Activated T-cell treated with anti-CD3 and anti-CD28 coated beads for 24 hours (primary cell): ENCODE data around the gene KIF5C.

Source experiments
- DNase-seq: peaks from one replicate; pipeline ENCODE4 v3.0.0-alpha.2; 2020; ENCODE audit warnings: low read depth

Gene KIF5C

DNA sequence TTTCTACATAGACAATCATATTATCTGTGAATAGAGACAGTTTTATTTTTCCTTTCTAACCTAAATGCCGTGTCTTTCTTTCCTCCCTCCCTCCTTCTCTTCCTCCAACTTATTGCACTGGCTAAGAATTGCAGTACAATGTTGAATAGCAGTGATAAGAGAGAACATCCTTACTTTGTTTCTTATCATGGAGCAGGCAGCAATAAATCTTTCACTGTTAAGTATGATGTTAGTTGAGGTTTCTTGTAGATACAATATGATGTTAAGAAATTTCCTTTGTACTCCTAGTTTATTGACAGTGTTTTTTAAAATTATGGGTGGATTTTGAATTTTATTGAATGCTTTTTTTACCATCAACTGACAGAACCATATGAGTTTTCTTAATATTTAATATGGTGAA, 169.5 kb downstream of the KIF5C start:
- DNase-seq: no peak

DNA sequence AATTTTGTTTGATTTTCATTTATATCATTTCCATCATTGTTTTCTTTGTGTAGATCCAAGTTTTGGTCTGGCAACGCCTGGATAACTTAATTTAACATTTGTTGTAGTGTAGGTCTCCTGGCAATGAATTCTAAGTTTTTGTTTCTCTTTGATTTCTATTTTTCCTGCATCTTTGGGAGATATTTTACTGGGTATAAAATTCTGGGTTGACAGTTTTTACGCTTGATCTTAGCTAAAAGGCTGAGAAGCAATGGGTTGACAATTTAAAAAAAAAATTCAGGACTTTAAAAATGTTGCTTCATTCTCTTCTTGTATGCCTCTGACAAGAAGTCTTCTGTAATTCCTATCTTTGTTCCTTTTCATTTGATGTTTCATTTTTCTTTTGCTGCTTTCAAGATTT, 172.1 kb downstream of the KIF5C start:
- no peak for DNase-seq

DNA sequence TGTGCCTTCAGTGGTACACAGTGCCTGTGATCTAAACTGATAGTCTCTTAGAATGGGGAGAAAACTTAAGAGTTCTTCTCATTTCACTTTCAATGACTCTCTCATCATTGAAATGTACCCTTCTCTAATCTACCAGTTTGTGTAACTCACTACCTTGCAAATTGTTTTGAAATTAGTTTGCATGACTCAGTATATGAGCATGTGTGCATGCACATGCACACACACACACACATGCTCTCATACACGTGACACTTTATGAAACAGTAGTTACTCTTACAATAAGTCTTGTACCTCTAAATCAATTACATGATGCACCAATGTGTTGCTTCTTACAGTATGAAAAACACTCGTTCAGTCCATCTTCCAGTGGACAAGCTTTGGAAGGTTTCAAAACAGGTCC, 174.1 kb downstream of the KIF5C start:
- no peak for DNase-seq

DNA sequence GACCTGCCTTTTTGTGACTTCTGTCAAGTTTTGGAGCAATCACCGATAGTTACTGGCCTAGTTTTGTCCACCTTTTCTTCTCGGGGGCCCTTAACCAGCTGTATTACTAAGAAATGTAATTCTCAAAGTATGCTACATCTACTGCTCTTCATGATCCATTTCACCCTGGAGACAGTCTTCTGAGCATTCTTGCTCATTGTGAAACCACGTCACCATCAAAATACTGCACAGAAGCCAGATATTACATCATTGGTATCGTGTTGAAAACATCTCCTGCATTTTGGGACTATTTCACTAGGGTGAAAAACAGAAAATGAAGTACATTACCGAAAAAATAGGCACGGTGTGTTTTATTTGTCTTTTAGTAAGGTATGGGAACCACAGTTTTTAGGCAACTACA, 175.2 kb downstream of the KIF5C start:
- no peak for DNase-seq

DNA sequence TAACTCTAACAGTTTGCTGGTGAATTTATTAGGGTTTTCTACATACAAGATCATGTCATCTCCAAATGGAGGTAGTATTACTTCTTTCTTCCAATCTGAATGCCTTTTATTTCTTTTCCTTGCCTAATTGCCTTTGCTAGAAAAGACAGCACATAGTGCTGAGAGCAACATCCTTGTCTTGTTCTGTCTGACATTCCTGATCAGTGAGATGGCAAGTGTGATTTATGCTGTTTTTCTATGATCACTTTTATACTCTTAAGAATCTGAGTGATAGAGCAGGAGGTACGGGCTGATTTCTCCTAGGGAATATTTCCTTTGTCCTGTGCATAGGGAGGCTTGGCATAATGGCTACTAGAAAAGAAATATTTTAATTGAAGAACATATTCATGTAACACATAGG, 180.7 kb downstream of the KIF5C start:
- no peak for DNase-seq

DNA sequence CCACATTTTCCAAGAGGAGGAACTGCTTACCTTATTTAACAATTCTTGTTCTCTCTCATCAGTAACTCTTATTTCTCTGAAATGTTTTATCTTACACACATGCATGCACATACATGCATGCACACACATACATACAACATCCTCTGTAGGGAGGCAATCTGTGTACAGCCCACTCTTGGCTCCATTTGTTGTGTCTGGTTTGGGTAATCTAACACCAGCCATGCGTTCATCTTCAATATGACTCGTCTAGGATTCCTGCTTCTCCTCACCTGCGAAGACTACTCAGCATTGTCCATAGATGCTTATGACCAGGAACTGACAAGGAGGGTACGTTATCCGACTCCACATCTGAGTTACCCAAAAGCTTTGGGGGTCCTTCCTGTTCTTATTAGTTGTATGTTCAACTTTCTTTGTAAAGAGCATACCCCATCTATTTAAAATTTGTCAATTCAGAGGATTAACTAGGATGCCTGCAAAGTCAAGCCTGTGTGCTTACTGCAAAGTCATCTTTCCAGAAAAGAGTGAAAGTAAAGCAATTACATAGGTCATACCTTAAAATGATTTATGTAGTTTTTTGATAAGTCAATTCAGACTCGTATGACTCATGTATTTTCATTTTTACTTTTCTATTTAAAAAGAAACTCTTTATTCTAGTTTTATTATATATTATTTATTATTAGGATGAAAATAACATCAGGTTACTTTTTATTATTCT, 181.7 kb downstream of the KIF5C start:
- no peak for DNase-seq

DNA sequence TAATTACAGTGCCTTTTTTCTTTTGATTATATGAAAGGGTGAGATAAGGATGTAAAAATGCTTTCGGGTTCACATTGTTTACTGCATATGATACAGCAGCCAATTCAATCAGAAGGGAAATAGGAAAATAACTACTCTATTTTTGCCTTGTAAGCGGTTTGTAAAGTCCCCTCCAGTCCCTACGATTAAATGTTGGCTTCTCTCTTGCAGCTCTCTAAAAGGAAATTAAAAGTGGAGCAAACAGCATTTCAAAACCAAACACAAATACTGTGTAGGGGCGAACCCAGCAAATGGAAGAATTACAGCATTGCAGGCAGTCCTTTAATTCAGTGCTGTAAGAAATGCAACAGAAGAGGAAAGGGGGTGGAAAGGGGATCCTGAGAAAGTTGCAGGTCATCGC, 182.4 kb downstream of the KIF5C start:
- DNase-seq: no peak

DNA sequence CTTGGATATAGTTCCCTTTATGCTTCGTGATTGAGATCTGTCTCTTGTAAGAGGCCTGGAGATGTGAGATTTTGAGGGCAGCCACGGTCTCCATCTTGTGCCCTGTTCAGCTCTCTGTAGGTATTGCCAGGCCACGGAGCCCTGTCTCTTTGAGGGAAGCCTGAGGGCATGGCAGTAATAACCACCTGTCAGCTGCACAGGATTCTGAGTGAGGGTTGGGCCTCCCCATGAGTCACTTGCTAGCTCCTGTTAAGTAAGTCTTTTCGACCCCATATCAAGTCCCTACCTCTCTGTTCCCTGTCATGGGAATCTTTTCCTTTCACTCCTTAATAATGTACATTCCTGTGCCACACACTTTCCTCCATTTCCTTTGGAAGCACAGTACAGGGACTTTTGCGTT, 183.9 kb downstream of the KIF5C start:
- DNase-seq: no peak

DNA sequence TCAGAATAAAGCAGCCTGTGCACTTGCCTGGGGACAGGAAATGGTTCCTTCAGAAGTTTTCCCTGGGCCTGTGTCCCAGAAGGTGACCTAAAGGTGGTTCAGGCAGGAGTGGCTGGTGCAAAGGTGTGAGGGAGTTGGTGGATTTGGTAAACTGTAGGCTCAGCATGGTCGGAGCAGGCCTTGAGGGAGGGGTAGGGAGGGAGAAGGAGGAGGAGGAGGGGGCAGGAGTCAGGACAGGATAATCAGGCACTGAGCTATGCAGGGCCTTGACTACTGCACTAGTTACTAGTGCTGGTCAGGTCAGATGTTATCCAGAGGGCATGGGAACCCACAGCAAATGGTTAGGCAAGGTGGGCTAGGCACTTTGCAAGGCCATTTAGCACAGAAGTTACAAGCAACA, 184.8 kb downstream of the KIF5C start:
- DNase-seq: no peak

DNA sequence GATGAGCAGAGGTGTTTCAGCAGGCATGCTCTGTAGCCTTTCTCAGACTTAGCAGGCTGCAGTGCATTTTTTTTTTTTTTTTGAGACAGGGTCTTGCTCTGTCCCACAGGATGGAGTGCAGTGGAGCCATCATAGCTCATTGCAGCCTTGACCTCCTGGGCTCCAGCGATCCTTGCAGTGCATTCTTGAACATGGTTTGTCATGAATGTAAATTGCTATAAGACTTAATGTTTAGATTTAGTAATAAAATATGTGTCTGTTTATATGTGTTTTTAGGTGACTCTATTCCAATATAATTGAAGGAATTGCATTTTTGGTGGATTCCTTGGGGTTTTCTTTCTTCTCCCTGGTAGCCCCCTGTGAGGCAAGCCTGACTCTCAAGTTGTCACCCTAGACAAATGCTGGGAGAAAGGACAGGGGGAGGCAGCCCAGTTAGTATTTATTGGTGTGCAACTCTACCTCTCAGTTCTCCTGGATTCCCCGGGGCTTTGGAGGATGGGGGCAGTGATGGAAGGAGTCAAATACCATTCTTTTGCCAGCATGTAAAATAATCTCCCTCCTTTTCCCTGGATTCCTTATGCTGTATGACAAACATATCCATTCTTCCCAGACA, 186.2 kb downstream of the KIF5C start:
- no peak for DNase-seq

DNA sequence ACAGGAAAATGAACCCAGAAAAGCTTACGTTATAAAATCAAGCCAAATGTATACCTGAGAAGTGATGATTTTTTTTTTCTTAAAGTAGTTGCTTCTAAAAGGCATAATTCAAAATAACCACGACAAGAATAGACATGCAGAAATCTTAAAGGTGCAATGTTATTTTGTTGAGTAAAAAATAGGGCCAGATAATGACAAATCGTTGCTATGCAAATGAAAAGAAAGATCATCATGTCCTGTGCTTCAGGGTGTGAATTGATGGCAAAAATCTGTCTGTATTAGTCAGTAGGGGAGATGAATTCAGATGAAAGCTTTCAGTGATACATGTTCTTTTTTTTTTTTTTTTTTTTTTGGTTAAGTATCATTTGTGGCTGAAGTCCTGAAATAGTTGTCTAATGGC, 187.5 kb downstream of the KIF5C start:
- DNase-seq: no peak

DNA sequence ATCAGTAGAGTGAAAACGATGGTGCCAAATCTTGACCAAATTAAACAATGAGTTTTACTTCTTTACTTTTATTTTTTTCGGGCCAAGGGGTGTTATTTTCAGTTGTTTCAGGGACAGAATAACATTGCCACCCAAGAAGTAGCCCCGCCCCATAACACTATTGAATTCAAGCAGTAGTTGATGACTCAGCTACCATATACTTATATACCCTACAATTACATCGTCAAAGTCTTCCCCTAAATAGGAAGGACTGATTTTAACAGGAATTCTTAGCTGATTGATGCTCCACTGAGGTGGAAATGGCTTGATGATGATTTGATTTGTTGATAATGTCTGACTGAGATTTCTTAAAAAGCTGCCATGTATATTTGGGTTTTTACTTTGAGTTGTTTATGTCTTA, 188.2 kb downstream of the KIF5C start:
- no peak for DNase-seq

DNA sequence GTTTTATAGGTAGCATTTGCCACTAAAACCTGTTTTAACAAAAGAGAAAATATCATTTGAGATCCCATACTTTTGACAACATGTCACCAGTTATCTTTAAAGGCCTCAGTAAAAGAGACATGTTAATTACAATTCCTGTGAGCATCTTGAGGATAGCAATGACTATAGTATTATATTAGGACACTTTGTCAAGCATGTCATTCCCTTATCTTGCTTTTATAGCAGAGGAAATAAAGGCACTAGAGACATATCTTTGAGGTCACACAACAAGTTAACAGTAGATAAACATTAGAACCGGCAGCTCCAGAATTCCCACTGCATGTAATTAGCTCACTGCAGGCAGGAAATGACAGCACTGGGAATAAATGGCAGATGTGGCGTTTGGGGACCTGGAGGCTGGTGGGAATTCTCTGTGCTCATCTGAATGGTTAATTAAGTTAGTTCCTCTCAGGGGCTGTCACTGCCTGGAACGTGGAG, 189.4 kb downstream of the KIF5C start:
- DNase-seq: no peak

DNA sequence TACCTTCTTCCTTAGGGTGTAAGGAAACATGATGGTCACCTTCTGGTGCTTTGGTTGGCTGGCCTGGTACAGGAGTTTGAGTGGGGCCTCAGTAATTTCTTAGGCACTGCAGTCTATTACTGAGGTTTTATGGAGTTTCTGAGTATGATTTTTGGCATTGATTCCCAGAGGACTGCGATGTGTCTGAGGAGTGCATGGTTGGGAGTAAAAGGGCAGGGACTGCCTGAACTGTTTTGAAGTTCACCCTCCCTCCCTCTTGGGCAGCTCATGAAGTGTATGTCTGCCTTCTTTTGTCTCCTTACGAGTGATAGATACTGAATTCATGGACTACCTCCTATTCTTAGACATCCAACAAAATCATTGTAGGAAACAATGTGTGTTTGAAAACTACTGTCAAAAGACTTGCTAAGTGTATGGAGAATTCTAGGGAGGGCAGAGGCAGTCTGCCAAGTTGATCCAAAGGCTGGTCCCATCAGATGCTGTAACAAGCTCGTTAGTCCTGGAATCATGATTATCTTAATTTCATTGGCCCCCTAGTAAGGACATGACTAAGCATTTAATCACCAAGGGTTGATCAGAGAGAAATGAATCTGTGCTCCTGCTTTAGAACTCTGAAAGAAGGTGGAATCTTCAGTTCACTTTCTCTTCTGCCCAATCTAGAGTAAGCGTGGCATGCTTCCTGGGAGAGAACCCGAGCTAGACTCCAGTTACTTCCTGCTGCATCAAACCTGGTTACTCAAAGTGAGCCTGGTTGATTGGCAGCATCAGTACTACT, 190.0 kb downstream of the KIF5C start:
- no peak for DNase-seq

DNA sequence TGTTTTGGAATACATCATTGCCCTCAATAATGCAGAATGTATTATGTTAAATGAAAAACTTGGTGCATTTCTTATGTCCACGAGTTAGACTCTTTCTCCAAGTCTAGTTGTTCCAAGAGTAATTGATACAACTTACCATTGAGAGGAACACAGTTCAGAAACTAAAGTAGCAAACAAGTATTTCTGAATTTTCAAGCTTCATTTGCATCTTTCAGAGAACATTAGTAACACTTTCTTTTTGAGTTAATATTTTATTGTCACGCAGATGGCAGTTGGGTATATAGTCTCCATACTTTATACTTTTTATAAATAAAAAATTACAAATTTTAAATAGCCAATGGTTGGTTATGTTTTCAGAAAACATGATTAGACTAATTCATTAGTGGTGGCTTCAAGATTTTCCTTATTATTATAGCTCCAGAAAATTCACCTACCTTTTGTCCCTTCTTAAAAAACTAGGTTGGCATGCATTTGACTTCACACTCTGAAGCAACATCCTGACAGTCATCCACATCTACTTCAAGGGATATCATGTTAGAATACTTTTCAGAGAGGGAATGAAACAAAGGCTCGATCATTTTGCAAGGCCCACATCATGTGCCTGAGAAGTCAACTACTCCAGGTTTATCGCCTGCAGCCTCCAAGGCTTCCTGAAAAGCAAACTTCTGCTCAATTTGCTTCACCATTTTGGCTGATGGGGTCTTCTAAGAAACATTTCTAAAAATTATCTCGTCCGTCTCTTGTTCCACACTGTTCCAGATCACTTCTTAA, 193.4 kb downstream of the KIF5C start:
- DNase-seq: no peak

DNA sequence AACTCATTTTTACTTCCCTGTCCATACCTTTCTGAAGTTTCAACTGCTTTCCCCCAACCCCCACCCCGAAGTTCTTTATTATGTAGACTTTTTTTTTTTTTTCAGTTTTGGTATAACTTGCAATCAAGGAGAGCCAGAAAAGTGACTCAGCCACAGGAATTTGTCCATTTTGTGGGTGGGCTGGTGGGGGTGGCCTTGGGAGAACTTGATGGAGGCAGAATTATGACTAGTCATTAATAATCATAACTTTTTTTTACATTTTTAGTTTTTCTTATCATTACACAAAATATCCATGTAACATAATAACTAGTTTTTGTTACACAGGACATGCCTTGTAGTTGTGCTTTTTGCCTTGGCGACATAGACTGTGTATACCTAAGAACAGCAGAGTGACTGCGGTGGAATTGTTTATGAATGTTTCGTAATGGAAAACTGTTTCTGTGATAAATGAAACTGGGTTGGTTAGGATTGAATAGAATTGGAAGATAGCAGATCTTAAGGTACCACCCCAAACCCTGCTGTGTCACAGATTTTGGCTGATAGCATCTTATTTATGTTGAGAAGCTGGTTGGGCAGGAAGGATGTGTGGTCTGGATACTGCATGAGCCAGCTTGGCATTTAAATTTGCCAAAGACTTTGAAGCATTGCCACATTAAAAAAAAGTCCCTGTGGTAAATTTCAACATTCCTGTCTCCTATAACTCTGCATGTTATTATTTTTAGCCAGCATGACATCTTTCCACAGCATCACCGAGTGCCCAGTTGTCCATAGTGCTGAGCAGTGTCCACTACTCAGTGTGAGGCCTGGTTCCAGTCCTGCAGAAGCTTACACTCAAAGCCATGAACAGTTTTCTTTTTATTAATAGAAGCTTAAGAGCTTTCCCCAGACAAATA, 194.2 kb downstream of the KIF5C start:
- peak; percentile 7 for DNase-seq

DNA sequence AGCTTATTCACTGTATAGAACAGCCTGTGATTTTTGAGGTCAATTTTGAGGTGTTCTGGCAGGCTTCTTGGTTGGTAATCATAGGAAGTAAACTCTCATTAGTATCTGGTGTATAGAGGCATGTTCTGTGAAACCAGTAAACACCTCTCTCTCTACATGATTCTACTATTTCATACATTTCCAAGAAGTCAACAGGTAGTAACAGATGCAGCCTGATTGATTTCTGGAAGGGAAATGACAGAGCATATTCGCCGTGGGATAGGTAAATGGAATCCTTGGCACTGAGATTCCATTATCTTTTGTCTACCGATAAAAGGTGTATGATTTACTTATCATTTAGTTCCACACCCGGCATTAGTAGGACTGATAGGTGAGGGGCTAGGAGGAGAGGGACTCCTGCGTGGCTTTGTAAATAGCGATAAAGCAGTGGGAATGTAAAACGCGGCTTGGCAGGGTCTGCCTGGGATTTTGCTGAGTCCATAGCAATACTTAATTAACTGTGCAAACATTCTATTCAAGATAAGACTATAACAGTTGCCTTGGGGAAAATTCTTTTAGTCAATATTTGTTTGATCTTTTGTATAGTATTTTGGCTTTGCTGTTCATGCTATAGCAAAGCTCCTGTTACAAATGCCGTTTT, 195.8 kb downstream of the KIF5C start:
- DNase-seq: no peak

DNA sequence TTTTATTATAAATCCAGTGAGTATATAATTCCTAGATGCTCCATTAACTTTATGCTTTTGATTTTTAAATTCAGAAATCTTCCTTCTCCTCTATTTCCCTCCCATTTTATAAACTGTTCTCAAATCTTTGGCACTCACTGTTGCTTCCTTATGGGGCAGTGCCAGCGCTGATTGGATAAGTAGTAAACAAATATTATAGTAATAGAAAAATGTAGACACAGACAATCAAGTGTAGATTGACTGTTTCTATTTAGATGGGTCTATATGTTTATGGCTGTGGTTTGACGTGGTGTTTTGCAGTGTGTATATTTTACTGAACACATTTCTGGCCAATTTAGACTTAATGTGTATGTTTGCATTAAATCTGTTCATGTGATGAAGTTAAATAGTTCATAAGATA, 200.1 kb downstream of the KIF5C start:
- DNase-seq: no peak

DNA sequence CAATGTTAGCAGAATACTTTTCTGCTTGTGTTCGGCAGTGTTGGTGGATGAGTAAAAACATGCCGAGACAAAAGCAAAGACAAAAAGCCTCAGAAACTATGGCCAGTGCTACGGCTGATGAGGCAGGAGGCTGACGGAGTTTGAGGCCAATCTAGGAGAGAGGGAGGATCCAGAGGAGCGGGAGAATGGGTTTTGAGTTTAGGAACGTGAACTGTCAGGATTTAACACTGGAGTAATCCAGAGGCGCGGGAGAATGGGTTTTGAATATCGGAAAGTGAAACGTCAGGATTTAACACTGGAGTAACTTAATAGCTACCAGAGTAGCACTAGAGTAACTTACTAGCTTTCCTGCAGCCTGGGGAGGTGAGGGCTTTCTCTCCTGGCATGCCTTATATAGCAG, 200.8 kb downstream of the KIF5C start:
- DNase-seq: no peak
